HEK293 (cell line): ENCODE results near the gene CYP26A1.

Source experiments
- CTCF ChIA-PET: fragments of 350-600 bp; formaldehyde crosslinking; extraction: SDS; loops from one replicate; lab custom pipeline; 2021; ENCODE audit warnings: antibody characterized with exemption; lab: Yijun Ruan, JAX
- POLR2A ChIA-PET: fragments of 300-600 bp; formaldehyde crosslinking; extraction: SDS; loops from one replicate; lab custom pipeline; 2020; ENCODE audit warnings: antibody characterized with exemption, inconsistent platforms; lab: Yijun Ruan, JAX
- H3K27ac ChIP-seq: fragments of 200-500 bp; sonication (Bioruptor generic); 2 replicates; pipeline ENCODE4 v1.5.1; 2014; ENCODE audit warnings: low read depth, low read length, control low read depth, inconsistent platforms; ENCODE audit errors: extremely low read depth
- H3K36me3 ChIP-seq, 2 experiments: fragments of 200-500 bp in 1 of 2; sonication (Bioruptor generic) in 1 of 2; 1 replicate in 1 of 2; 2 replicates in 1 of 2; pipeline ENCODE4 v1.5.1; 2014 to 2017; ENCODE audit warnings: inconsistent platforms in 2 of 2, low read length in 2 of 2; ENCODE audit not compliant: control insufficient read depth in 2 of 2, insufficient read depth in 1 of 2
- H3K4me1 ChIP-seq: fragments of 200-500 bp; sonication (Bioruptor generic); 2 replicates; pipeline ENCODE4 v1.5.1; 2014; ENCODE audit warnings: mild to moderate bottlenecking, low read length, inconsistent platforms; ENCODE audit not compliant: control insufficient read depth, insufficient read depth
- H3K4me3 ChIP-seq: 2 replicates; pipeline ENCODE4 v1.5.1; 2011; ENCODE audit warnings: low read depth, mild to moderate bottlenecking, control low read depth, low read length, moderate library complexity
- H3K9me3 ChIP-seq: fragments of 200-500 bp; sonication (Bioruptor generic); 2 replicates; pipeline ENCODE4 v1.5.1; 2014; ENCODE audit warnings: low read depth, low read length, inconsistent platforms; ENCODE audit not compliant: control insufficient read depth, insufficient read depth
- BCL6B ChIP-seq: fragments of 450-650 bp; formaldehyde crosslinking; IDR thresholded peaks from 2 replicates; pipeline ENCODE4 v1.5.1; 2017; ENCODE audit warnings: missing biosample characterization, missing genetic modification characterization
- CTCF ChIP-seq: fragments of 450-650 bp; formaldehyde crosslinking; IDR thresholded peaks from 2 replicates; pipeline ENCODE4 v1.5.1; 2016; ENCODE audit warnings: missing biosample characterization, missing genetic modification characterization
- GFI1B ChIP-seq: fragments of 450-650 bp; formaldehyde crosslinking; IDR thresholded peaks from 2 replicates; pipeline ENCODE4 v1.5.1; 2016; ENCODE audit warnings: missing biosample characterization, missing genetic modification characterization
- KLF9 ChIP-seq: fragments of 450-650 bp; formaldehyde crosslinking; IDR thresholded peaks from 2 replicates; pipeline ENCODE4 v1.5.1; 2016; ENCODE audit warnings: missing biosample characterization, missing genetic modification characterization, low read depth
- MZF1 ChIP-seq: fragments of 450-650 bp; formaldehyde crosslinking; IDR thresholded peaks from 2 replicates; pipeline ENCODE4 v1.5.1; 2017; ENCODE audit warnings: missing biosample characterization, missing genetic modification characterization, borderline replicate concordance
- ZBTB11 ChIP-seq: fragments of 450-650 bp; formaldehyde crosslinking; conservative IDR thresholded peaks from 2 replicates; pipeline ENCODE4 v1.5.1; 2016; ENCODE audit warnings: low read depth, missing biosample characterization, missing genetic modification characterization
- ZBTB8A ChIP-seq: fragments of 450-650 bp; formaldehyde crosslinking; IDR thresholded peaks from 2 replicates; pipeline ENCODE4 v1.5.1; 2016; ENCODE audit warnings: missing biosample characterization, missing genetic modification characterization
- ZFP69B ChIP-seq: fragments of 450-650 bp; formaldehyde crosslinking; IDR thresholded peaks from 2 replicates; pipeline ENCODE4 v1.5.1; 2016; ENCODE audit warnings: missing biosample characterization, missing genetic modification characterization
- ZNF140 ChIP-seq: fragments of 450-650 bp; formaldehyde crosslinking; IDR thresholded peaks from 2 replicates; pipeline ENCODE4 v1.5.1; 2016; ENCODE audit warnings: missing biosample characterization, missing genetic modification characterization
- ZNF169 ChIP-seq: fragments of 450-650 bp; formaldehyde crosslinking; IDR thresholded peaks from 2 replicates; pipeline ENCODE4 v1.5.1; 2016; ENCODE audit warnings: missing biosample characterization, missing genetic modification characterization
- ZNF18 ChIP-seq: fragments of 450-650 bp; formaldehyde crosslinking; IDR thresholded peaks from 2 replicates; pipeline ENCODE4 v1.5.1; 2016; ENCODE audit warnings: missing biosample characterization, missing genetic modification characterization
- ZNF184 ChIP-seq: fragments of 450-650 bp; IDR thresholded peaks from 2 replicates; pipeline ENCODE4 v1.5.1; 2018; ENCODE audit warnings: missing biosample characterization, mild to moderate bottlenecking, missing genetic modification characterization
- ZNF280C ChIP-seq: fragments of 450-650 bp; formaldehyde crosslinking; IDR thresholded peaks from 2 replicates; pipeline ENCODE4 v1.5.1; 2016; ENCODE audit warnings: missing biosample characterization, missing genetic modification characterization
- ZNF324 ChIP-seq: fragments of 450-650 bp; formaldehyde crosslinking; IDR thresholded peaks from 2 replicates; pipeline ENCODE4 v1.5.1; 2016; ENCODE audit warnings: missing biosample characterization, missing genetic modification characterization
- ZNF335 ChIP-seq: fragments of 450-650 bp; formaldehyde crosslinking; conservative IDR thresholded peaks from 2 replicates; pipeline ENCODE4 v1.5.1; 2016; ENCODE audit warnings: missing biosample characterization, missing genetic modification characterization
- ZNF521 ChIP-seq: fragments of 450-650 bp; formaldehyde crosslinking; IDR thresholded peaks from 2 replicates; pipeline ENCODE4 v1.5.1; 2017; ENCODE audit warnings: missing biosample characterization, mild to moderate bottlenecking, missing genetic modification characterization
- ZNF664 ChIP-seq: fragments of 450-650 bp; formaldehyde crosslinking; IDR thresholded peaks from 2 replicates; pipeline ENCODE4 v1.5.1; 2016; ENCODE audit warnings: missing biosample characterization, missing genetic modification characterization
- ZSCAN18 ChIP-seq: fragments of 450-650 bp; formaldehyde crosslinking; IDR thresholded peaks from 2 replicates; pipeline ENCODE4 v1.5.1; 2016; ENCODE audit warnings: missing biosample characterization, missing genetic modification characterization

The CYP26A1 gene

GRCh38 chr10:93125966-93126365, 52.3 kb downstream of the CYP26A1 start:
- ChIA-PET POLR2A (no interaction called here), CTCF (interaction anchor here (0.7 to 2.6 kb wide), 10 partner anchors 10 to 595 kb away, joined by 3 to 18 read pairs (median 4); no protein-coding TSS in a partner anchor)
- H3K4me3 ChIP-seq = no peak overlapping the region
- no peak overlapping the region for H3K27ac ChIP-seq
- TF ChIP-seq ZBTB8A (tag by site-specific recombination) (no peak), ZNF335 (no peak), ZSCAN18 (tag by site-specific recombination) (no peak), ZNF169 (tag by site-specific recombination) (no peak), ZNF664 (no peak), ZNF280C (tag by site-specific recombination) (no peak), ZNF324 (tag by site-specific recombination) (no peak), KLF9 (no peak), CTCF (tag by site-specific recombination) (no peak), ZNF140 (tag by site-specific recombination) (no peak), ZBTB11 (no peak), ZFP69B (tag by site-specific recombination) (no peak), MZF1 (tag by site-specific recombination) (no peak), BCL6B (no peak), ZNF18 (tag by site-specific recombination) (no peak), GFI1B (tag by site-specific recombination) (no peak), ZNF184 (tag by site-specific recombination) (no peak), ZNF521 (tag by site-specific recombination) (no peak)
- no peaks in the 10 kb centered on the region for H3K36me3 ChIP-seq
- no peaks in the 10 kb centered on the region for H3K9me3 ChIP-seq
- no peaks in the 10 kb centered on the region for H3K4me1 ChIP-seq
